ENCODE data around the gene PLEKHA7. TPM values are rescaled to one million over a fixed set of nuclear protein-coding genes. Genes with fewer than 3 reads are reported as not detected.

PLEKHA7 gene
- total RNA-seq, 4 donors from 2014 or later = 16.9 to 35.1 (median 24.1) TPM

DNA sequence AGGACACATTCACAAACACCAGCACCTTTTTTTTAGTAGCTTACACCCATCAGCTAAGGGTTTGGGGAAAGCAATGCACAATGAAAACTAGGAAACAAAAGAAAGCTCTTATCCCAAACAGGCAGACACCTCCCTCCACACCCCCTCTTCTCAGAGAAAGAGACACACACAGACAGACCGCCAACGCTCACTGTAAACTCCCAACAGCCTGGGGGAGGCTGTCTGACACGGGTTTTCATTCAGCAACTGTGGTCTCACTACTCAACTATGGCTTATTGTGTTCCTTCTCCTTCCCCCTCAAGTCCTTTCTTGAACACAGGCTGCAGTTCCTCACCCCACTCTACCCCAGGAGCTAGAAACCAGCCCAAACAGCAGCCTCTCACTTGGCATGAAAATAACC is 152.4 kb downstream of the PLEKHA7 start:
- 64 to 66% methylated on average over 3 of the region's 3 CpGs for WGBS, 2 donors
- no peak for TF ChIP-seq POLR2A (IDR thresholded peaks at IDR 0.05)
- TF ChIP-seq, protein P1, sequence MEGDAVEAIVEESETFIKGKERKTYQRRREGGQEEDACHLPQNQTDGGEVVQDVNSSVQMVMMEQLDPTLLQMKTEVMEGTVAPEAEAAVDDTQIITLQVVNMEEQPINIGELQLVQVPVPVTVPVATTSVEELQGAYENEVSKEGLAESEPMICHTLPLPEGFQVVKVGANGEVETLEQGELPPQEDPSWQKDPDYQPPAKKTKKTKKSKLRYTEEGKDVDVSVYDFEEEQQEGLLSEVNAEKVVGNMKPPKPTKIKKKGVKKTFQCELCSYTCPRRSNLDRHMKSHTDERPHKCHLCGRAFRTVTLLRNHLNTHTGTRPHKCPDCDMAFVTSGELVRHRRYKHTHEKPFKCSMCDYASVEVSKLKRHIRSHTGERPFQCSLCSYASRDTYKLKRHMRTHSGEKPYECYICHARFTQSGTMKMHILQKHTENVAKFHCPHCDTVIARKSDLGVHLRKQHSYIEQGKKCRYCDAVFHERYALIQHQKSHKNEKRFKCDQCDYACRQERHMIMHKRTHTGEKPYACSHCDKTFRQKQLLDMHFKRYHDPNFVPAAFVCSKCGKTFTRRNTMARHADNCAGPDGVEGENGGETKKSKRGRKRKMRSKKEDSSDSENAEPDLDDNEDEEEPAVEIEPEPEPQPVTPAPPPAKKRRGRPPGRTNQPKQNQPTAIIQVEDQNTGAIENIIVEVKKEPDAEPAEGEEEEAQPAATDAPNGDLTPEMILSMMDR (IDR thresholded peaks at IDR 0.05) = no peak
- no peak for DNase-seq (ENCODE audit: low spot score in 2 of 2)
- H3K4me3 ChIP-seq (ENCODE audit: low read depth, poor library complexity, severe bottlenecking) = no peak overlapping the region
- intact Hi-C loops (cut with DNase I; ENCODE audit: low total_unique reads) = no loop called here

GRCh38 chr11:16860617-16861016 is 153.6 kb downstream of the PLEKHA7 start:
- H3K4me3 ChIP-seq (ENCODE audit: low read depth, poor library complexity, severe bottlenecking) = no peak overlapping the region
- intact Hi-C loops (cut with DNase I; ENCODE audit: low total_unique reads) = no loop called here
- TF ChIP-seq, protein P1 (IDR thresholded peaks at IDR 0.05) = no peak
- TF ChIP-seq POLR2A (IDR thresholded peaks at IDR 0.05) = no peak
- WGBS, 2 donors = 77 to 79% methylated on average over 1 of the region's 1 CpG
- DNase-seq (ENCODE audit: low spot score in 2 of 2) = no peak

GRCh38 chr11:16859651-16860050 is 154.6 kb downstream of the PLEKHA7 start:
- intact Hi-C loops (cut with DNase I; ENCODE audit: low total_unique reads) = no loop called here
- H3K4me3 ChIP-seq (ENCODE audit: low read depth, poor library complexity, severe bottlenecking) = no peak overlapping the region
- no peak for DNase-seq (ENCODE audit: low spot score in 2 of 2)
- TF ChIP-seq, protein P1 (IDR thresholded peaks at IDR 0.05) = no peak
- no peak for TF ChIP-seq POLR2A (IDR thresholded peaks at IDR 0.05)
- 66 to 81% methylated on average over 6 of the region's 6 CpGs for WGBS, 2 donors

DNA sequence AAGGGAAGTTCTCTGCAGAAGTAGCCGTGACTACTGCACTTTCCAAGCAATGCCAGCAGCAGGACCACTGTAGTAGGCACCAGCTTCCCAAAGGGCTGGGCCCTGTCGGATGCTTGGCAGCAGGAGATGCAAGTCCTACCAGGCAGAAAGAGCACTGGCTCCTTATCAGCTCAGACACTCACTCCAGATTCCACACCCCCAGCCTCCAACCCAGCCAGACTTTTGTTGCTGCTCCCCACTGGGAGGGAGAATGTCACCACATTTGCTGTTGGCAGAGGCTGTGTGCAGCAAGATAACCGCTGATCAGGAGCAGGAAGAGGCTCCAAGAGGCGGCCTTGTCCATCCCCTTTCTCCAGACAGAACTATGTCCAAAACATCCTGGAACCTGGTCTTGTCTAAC is 157.0 kb downstream of the PLEKHA7 start:
- WGBS, 2 donors = 68 to 78% methylated on average over 4 of the region's 4 CpGs
- intact Hi-C loops (cut with DNase I; ENCODE audit: low total_unique reads) = no loop called here
- DNase-seq (ENCODE audit: low spot score in 2 of 2) = no peak
- TF ChIP-seq, protein P1 (IDR thresholded peaks at IDR 0.05) = no peak
- TF ChIP-seq POLR2A (IDR thresholded peaks at IDR 0.05) = no peak
- no peak overlapping the region for H3K4me3 ChIP-seq (ENCODE audit: low read depth, poor library complexity, severe bottlenecking)

DNA sequence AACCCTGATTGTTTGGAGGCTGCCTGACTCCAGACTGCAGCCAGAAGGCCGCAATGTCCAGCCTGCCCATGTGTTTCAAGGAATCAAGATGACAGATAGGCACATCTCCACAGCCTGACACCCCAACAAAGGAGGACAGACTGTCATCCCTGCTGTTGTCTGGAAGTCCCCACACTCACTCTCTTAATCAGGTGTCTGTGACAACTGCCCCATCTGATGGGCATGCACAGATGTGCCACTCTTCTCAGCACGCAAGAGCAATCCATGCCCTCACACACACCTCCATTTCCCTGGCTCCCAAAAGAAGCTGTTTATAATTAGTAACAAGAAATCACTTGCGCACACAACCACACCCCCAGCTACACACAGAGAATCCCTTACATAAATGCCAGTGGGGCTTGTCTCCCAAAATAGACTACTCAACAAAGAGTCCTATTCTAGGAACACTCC is 158.2 kb downstream of the PLEKHA7 start:
- DNase-seq (ENCODE audit: low spot score in 2 of 2) = no peak
- intact Hi-C loops (cut with DNase I; ENCODE audit: low total_unique reads) = no loop called here
- TF ChIP-seq, protein P1 (IDR thresholded peaks at IDR 0.05) = no peak
- TF ChIP-seq POLR2A (IDR thresholded peaks at IDR 0.05) = no peak
- no peak overlapping the region for H3K4me3 ChIP-seq (ENCODE audit: low read depth, poor library complexity, severe bottlenecking)
- 49 to 51% methylated on average over 3 of the region's 3 CpGs for WGBS, 2 donors

DNA sequence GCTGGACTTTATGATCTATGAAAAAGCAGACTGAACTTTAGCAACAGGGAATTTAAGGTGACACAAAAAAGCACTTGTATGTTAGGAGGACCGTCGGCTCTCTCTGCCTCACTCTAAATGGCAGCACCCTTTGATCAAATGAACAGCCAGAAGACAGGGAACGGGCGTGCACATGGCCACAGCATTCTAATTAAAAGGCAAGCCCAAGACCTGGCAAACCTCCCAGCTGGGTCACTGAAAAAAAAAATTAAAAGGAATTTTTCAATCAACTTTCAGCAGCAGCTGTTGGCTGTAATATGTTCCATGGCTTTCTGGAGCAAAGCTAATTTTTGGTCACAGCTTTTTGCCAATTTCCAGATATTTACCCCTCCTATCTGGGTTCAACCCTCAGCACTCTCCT is 159.2 kb downstream of the PLEKHA7 start:
- TF ChIP-seq, protein P1 (IDR thresholded peaks at IDR 0.05) = no peak
- TF ChIP-seq POLR2A (IDR thresholded peaks at IDR 0.05) = no peak
- no peak overlapping the region for H3K4me3 ChIP-seq (ENCODE audit: low read depth, poor library complexity, severe bottlenecking)
- 59 to 82% methylated on average over 4 of the region's 4 CpGs for WGBS, 2 donors
- intact Hi-C loops (cut with DNase I; ENCODE audit: low total_unique reads) = no loop called here
- DNase-seq (ENCODE audit: low spot score in 2 of 2) = no peak
